Fibroblast of skin of scalp (primary cell): ENCODE measurements around the gene METTL2B.
"Not testable (repeated sequence)": the region's sequence is repeated elsewhere in the genome, so short reads cannot be mapped to it uniquely, and the experiment has no call there.

Experiments used
- DNase-seq: peaks from one replicate; pipeline ENCODE4 v3.0.0-alpha.2; 2013

METTL2B gene

GRCh38 chr7:128455543-128456254 lies 20.8 kb upstream of the METTL2B start, which contains the start of gene HILPDA:
HILPDA (plus strand) TSS chr7:128455878; CDS start chr7:128457269, 1,391 bp downstream.
- DNase-seq, result peak; percentile 99

GRCh38 chr7:128456255-128456725 lies 20.3 kb upstream of the METTL2B start:
- DNase-seq, result no peak

GRCh38 chr7:128457385-128457784 lies 19.2 kb upstream of the METTL2B start:
- not testable (repeated sequence) for DNase-seq

GRCh38 chr7:128458956-128459355 lies 17.6 kb upstream of the METTL2B start:
- no peak for DNase-seq

GRCh38 chr7:128459394-128459878 lies 17.1 kb upstream of the METTL2B start:
- peak; percentile 59 for DNase-seq

GRCh38 chr7:128462460-128462859 lies 14.1 kb upstream of the METTL2B start:
- DNase-seq, result no peak

- not testable (repeated sequence) for DNase-seq
These were observed 13.2 kb upstream of the METTL2B start for GRCh38 chr7:128463345-128463744.

GRCh38 chr7:128463933-128464332 lies 12.6 kb upstream of the METTL2B start:
- DNase-seq, result not testable (repeated sequence)

- DNase-seq, result not testable (repeated sequence)
These were observed 9.7 kb upstream of the METTL2B start for GRCh38 chr7:128466871-128467270.

GRCh38 chr7:128477336-128477690 lies 765 bp downstream of the METTL2B start:
- DNase-seq, result not testable (repeated sequence)

GRCh38 chr7:128479082-128479481 lies 2.5 kb downstream of the METTL2B start:
- not testable (repeated sequence) for DNase-seq

GRCh38 chr7:128488134-128488533 lies 11.6 kb downstream of the METTL2B start:
- DNase-seq, result not testable (repeated sequence)

GRCh38 chr7:128497405-128497804 lies 20.9 kb downstream of the METTL2B start:
- no peak for DNase-seq

GRCh38 chr7:128505416-128505815 lies 28.9 kb downstream of the METTL2B start:
- not testable (repeated sequence) for DNase-seq

GRCh38 chr7:128506819-128507218 lies 30.3 kb downstream of the METTL2B start:
- DNase-seq, result not testable (repeated sequence)

GRCh38 chr7:128507321-128507993 lies 30.9 kb downstream of the METTL2B start:
- not testable (repeated sequence) for DNase-seq

- not testable (repeated sequence) for DNase-seq
These were observed 35.1 kb downstream of the METTL2B start for GRCh38 chr7:128511692-128512091.

GRCh38 chr7:128515232-128515631 lies 38.7 kb downstream of the METTL2B start:
- not testable (repeated sequence) for DNase-seq

- not testable (repeated sequence) for DNase-seq
These were observed 40.5 kb downstream of the METTL2B start for GRCh38 chr7:128517023-128517422.

GRCh38 chr7:128523226-128523931 lies 46.8 kb downstream of the METTL2B start:
- DNase-seq, result peak; percentile 81

GRCh38 chr7:128523932-128524524 lies 47.5 kb downstream of the METTL2B start:
- not testable (repeated sequence) for DNase-seq

- not testable (repeated sequence) for DNase-seq
These were observed 49.0 kb downstream of the METTL2B start for GRCh38 chr7:128525584-128525983.
